Ovary (tissue), 9 donors: ENCODE measurements around the gene GPA33. TPM values are rescaled to one million over a fixed set of nuclear protein-coding genes. Genes with fewer than 3 reads are reported as not detected.
A peak's percentile ranks its signal among the peaks of the same experiment; 100 is the strongest.

Experiments used
- DNase-seq, 5 donors: peaks; one replicate each; pipeline ENCODE4 v3.0.0-alpha.2; 2019 to 2020
- H3K27ac ChIP-seq, 2 donors: fragments of 200-600 bp; one replicate each; pipeline versions ENCODE4 v1.5.1 to v1.8.0; 2019 to 2022
- H3K27me3 ChIP-seq: fragments of 200-600 bp; one replicate; pipeline ENCODE4 v1.8.0; 2022
- H3K36me3 ChIP-seq: fragments of 200-600 bp; sonication (generic); one replicate; pipeline ENCODE4 v1.5.1; 2019
- H3K4me1 ChIP-seq: one replicate; pipeline ENCODE4 v1.8.1; 2013; ENCODE audit warnings: mild to moderate bottlenecking, moderate library complexity; ENCODE audit not compliant: insufficient read depth
- H3K4me3 ChIP-seq: fragments of 200-600 bp; sonication (generic); one replicate; pipeline ENCODE4 v1.5.1; 2017
- H3K9me3 ChIP-seq, 2 donors: fragments of 200-600 bp in 1 of 2; sonication (generic) in 1 of 2; one replicate each; pipeline versions ENCODE4 v1.5.1 to v1.8.1; 2013 to 2019; ENCODE audit warnings: mild to moderate bottlenecking in 1 of 2, moderate library complexity in 1 of 2
- EP300 ChIP-seq: sonication (generic); formaldehyde crosslinking; IDR thresholded peaks from one replicate; pipeline ENCODE4 v1.6.1; 2017; ENCODE audit warnings: antibody characterized with exemption
- POLR2A ChIP-seq: fragments of 450-650 bp; IDR thresholded peaks from one replicate; pipeline ENCODE4 v1.6.1; 2017; ENCODE audit warnings: antibody characterized with exemption, mild to moderate bottlenecking, moderate library complexity
- WGBS, 3 donors: extraction: QIAGEN DNeasy Blood & Tissue Kit in 1 of 3; methylation state at CpG; one replicate each; pipeline versions ENCODE4 v1.1.5 to v1.1.7; 2013 to 2017; 5-methylcytosine and 5-hydroxymethylcytosine counted together
- intact Hi-C, 4 donors: fragments of 100-400 bp; cut with DNase I; formaldehyde crosslinking; loops; one replicate each; pipeline versions ENCODE4 v1.11.0 to v1.15.1; 2022 to 2023
- polyA plus RNA-seq, 2 donors: library from polyadenylated mRNA; stranded (reverse); fragments of 200-250 nt in 1 of 2; fragments of 350-450 nt in 1 of 2; fragmentation: Illumina TruSeq in 1 of 2; extraction: RNeasy Lipid Tissue Mini Kit (QIAGEN cat#74804) in 1 of 2; gene quantifications; one replicate each; pipeline ENCODE4 v1.2.3, GENCODE V29; 2013 to 2014
- total RNA-seq, 7 donors: library from RNA; depleted of rRNA in 2 of 7; stranded (reverse); fragments of >200 nt in 2 of 7; fragmentation: NEBNext Ultra II Directional in 3 of 7; extraction: Animal tissue kit (Norgen Biotek cat#: 25700) in 3 of 7; gene quantifications; one replicate each; pipeline versions ENCODE4 v1.1.0 to v1.2.4, GENCODE V29; 2016 to 2023
- TF ChIP-seq, protein P1 (sequence below), 3 donors: fragments of 450-650 bp in 2 of 3; fragments of 200-600 bp in 1 of 3; IDR thresholded peaks; one replicate each; pipeline versions ENCODE4 v1.5.1 to v1.8.0; 2016 to 2022; ENCODE audit warnings: antibody characterized with exemption in 3 of 3, mild to moderate bottlenecking in 1 of 3
- donor health status: DM: no; HTN: no; CAD: no; lungs with moderate emphysema.
- donor health status: DM: no; HTN: no; CAD: no.
- donor health status: Bipolar disorder and iron deficiency.
- donor health status: DM: yes; HTN: yes; CAD: no.
- donor health status: DM: no; HTN: no; CAD: no.
- donor health status: DM: yes; HTN: yes; CAD: no.

GPA33 gene
- total and polyA plus RNA-seq, 9 donors: 0.06 to 1.3 (median 0.43) TPM; not detected in 5

GRCh38 chr1:167067904-167068303, 22.3 kb downstream of the GPA33 start:
- H3K9me3 ChIP-seq: no peaks in the 10 kb centered on the region
- H3K27ac ChIP-seq: no peak overlapping the region
- TF ChIP-seq, protein P1, sequence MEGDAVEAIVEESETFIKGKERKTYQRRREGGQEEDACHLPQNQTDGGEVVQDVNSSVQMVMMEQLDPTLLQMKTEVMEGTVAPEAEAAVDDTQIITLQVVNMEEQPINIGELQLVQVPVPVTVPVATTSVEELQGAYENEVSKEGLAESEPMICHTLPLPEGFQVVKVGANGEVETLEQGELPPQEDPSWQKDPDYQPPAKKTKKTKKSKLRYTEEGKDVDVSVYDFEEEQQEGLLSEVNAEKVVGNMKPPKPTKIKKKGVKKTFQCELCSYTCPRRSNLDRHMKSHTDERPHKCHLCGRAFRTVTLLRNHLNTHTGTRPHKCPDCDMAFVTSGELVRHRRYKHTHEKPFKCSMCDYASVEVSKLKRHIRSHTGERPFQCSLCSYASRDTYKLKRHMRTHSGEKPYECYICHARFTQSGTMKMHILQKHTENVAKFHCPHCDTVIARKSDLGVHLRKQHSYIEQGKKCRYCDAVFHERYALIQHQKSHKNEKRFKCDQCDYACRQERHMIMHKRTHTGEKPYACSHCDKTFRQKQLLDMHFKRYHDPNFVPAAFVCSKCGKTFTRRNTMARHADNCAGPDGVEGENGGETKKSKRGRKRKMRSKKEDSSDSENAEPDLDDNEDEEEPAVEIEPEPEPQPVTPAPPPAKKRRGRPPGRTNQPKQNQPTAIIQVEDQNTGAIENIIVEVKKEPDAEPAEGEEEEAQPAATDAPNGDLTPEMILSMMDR (IDR thresholded peaks at IDR 0.05): no peak
- TF ChIP-seq POLR2A: no peak
- no peak for DNase-seq
- H3K27me3 ChIP-seq: no peaks in the 10 kb centered on the region
- WGBS, 3 donors: 72 to 79% (median 77%) methylated on average over 3 of the region's 3 CpGs
- no peaks in the 10 kb centered on the region for H3K4me1 ChIP-seq
- intact Hi-C loops: loop anchor here (5.0 to 10.0 kb wide), 5 partner anchors 147 to 619 kb away; no protein-coding TSS in a partner anchor
- H3K36me3 ChIP-seq: no peaks in the 10 kb centered on the region
- H3K4me3 ChIP-seq: no peak overlapping the region

- intact Hi-C loops: loop anchor here (5.0 to 10.0 kb wide), 5 partner anchors 148 to 621 kb away; no protein-coding TSS in a partner anchor
- whole genome bisulfite sequencing, 3 donors: 4 to 5% (median 5%) methylated on average over 31 of the region's 31 CpGs
- no peaks in the 10 kb centered on the region for H3K4me1 ChIP-seq
These were observed 23.6 kb downstream of the GPA33 start for GRCh38 chr1:167066333-167067122.

DNA sequence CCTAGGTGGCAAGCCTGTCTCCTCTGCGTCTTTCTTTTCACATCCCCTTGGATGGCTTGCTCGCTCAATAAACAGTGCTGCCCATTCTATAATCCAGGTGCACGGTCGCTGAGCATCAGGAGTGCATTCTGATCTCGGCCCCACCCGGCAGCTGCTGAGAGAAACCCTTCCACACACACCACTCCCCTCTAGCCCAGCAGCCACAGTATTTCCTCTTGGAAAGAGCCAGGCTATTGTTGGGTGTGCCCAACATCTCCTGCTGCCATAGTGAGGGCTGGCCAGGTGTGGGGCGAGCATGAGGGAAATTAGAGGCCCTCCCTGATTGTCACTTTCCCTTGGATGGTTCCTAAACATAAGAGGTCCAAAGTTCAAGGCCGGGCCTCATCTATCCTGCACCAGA, 24.7 kb downstream of the GPA33 start:
- WGBS, 3 donors: 83 to 84% (median 83%) methylated on average over 8 of the region's 8 CpGs
- no peak overlapping the region for H3K27ac ChIP-seq
- DNase-seq: no peak
- no peaks in the 10 kb centered on the region for H3K4me1 ChIP-seq
- TF ChIP-seq POLR2A (no peak), EP300 (no peak)
- TF ChIP-seq, protein P1 (IDR thresholded peaks at IDR 0.05): no peak
- no peaks in the 10 kb centered on the region for H3K27me3 ChIP-seq
- H3K36me3 ChIP-seq: no peaks in the 10 kb centered on the region
- H3K4me3 ChIP-seq: no peak overlapping the region
- intact Hi-C loops: loop anchor here (5.0 to 10.0 kb wide), 5 partner anchors 149 to 622 kb away; no protein-coding TSS in a partner anchor
- no peaks in the 10 kb centered on the region for H3K9me3 ChIP-seq

More at GRCh38 chr1:167066333-167067122, 23.6 kb downstream of the GPA33 start:
- Histone ChIP-seq H3K9me3 (no peaks in the 10 kb centered on the region), H3K27me3 (no peaks in the 10 kb centered on the region), H3K27ac (no peak overlapping the region), H3K36me3 (no peaks in the 10 kb centered on the region), H3K4me3 (no peak overlapping the region)
- TF ChIP-seq, protein P1 (IDR thresholded peaks at IDR 0.05): peak; percentile 72 to 78 (median 76)
- no peak for TF ChIP-seq EP300
- peak; percentile 45 to 84 (median 75) for DNase-seq

GRCh38 chr1:167064621-167065020, 25.6 kb downstream of the GPA33 start:
- WGBS, 3 donors: 62 to 74% (median 64%) methylated on average over 9 of the region's 9 CpGs
- Histone ChIP-seq H3K4me1 (no peaks in the 10 kb centered on the region), H3K27me3 (no peaks in the 10 kb centered on the region), H3K36me3 (no peaks in the 10 kb centered on the region), H3K9me3 (no peaks in the 10 kb centered on the region), H3K4me3 (no peak overlapping the region), H3K27ac (no peak overlapping the region)
- TF ChIP-seq, protein P1 (IDR thresholded peaks at IDR 0.05): no peak
- no peak for TF ChIP-seq POLR2A
- TF ChIP-seq EP300: no peak
- no peak for DNase-seq
- intact Hi-C loops: loop anchor here (5.0 to 10.0 kb wide), 5 partner anchors 150 to 623 kb away; no protein-coding TSS in a partner anchor
